Fibroblast of skin of right quadriceps (primary cell): Measurements from ENCODE around the gene SMURF1.
"Not testable (repeated sequence)": the region's sequence is repeated elsewhere in the genome, so short reads cannot be mapped to it uniquely, and the experiment has no call there.

Experiments
- DNase-seq: peaks from one replicate; pipeline ENCODE4 v3.0.0-alpha.2; 2013

Gene SMURF1

DNA sequence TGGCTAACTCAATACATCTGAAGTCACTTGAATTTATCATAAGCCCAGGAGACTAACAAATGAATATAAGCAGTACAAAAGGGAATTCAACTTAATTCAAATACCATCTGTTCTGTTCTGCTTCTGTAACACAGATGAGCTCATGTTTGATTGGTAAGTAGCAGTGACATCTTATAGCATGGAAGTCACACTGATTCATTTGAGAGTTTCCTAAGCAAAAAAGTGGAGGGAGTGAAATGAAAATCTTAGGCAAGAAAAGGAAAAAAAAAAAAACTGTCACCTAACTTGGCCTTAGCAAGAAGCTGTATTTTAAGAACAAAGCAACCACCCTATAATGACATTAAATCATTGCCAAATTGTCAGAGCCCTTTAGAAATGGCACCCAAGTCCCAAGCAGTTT, 49.5 kb downstream of the SMURF1 start:
- DNase-seq, result no peak

DNA sequence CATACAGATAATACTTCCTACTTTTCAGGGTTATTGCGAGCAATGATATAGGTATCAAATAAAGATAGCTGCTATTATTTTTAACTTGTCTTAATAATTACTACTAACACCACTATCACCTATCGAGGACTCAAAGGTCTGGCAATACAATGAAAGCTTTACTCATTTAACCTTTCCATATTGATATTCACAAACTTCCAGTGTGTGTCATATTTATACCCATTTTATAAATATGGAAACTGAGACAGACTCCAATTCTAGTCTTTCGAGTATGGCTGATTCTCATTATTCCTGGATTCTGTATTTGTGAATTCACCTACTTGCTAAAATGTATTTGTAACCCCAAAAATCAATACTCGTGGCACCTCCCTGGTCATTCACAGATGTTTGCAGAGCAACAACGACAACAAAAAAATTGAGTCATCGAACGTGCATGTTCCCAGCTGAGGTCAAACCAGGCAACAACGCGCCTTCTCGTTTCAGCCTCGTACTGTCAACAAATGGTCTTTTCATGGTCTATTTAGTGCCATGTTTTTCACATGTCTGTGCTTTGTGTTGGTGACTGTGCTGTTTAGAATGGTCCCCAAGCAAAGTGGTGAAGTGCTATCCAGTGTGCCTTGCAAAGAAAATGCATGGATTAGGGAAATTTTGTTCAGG, 51.7 kb downstream of the SMURF1 start:
- DNase-seq, result no peak

GRCh38 chr7:99090771-99091542, 53.0 kb downstream of the SMURF1 start:
- peak; percentile 73 for DNase-seq

DNA sequence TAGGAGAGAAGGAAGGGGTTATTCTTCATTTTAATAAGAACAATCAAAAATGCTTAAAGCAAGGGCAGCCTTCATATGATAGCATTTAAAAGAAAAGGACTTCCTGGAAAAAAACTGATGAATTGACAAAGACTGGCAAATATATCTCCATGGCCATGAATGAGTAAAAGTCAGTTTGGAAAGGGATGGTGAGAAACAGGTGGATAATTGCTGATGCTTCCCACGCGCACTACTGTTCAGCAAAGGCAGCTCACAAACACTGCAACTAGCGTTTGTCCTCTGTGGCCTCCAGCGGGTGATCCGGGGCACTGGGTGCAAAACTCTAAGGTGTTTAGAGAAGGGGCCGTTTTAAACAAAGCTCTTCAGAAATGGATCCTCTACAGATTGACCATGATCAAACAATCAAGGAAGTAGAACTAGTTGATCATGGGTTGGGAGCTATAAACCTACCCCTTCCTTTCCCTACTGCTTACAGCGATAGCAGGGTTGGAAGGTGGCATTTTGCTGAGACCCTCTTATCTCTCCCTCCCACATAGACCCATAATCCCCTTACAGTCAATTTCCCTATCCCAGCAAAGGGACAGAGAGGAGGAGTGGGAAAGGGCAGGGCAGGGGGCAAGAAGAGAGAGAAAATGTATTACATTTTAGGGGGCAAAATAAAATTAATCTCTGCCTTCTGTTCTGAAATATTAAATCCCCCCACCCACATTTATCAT, 53.8 kb downstream of the SMURF1 start:
- DNase-seq, result no peak

DNA sequence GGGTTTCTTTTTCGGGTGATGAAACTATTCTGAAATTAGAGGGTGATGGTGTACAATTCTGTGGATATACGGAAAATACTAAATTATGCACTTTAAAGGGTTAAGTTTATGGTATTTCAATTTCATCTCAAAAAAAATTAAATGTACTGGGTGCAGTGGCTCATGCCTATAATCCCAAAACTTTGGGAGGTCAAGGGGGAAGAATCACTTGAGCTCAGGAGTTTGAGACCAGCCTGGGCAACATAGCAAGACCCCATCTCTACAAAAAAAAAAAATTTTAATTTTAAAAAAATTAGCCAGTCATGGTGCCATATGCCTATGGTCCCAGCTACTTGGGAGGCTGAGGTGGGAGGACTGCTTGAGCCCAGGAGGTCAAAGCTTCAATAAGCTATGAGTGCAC, 57.0 kb downstream of the SMURF1 start:
- DNase-seq, result no peak

GRCh38 chr7:99086532-99086931, 57.4 kb downstream of the SMURF1 start:
- no peak for DNase-seq

DNA sequence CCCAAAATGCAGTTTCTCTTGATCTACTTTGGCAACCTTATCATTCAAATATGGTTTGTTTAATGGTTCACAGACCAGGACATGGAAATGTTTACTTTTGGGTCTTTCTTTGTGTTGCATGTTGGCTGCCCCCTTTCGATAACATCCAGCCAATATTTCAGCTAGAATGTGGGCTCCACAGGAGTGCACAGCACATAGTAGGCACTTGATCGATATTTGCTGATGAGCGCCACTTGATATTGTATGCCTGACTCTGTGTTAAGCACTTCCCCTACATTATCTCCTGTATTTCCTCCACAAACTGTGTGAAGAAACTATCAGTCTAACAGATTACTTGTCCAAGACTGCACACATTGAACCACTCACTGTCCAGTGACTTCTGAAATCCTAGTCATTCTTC, 60.2 kb downstream of the SMURF1 start:
- DNase-seq, result no peak

GRCh38 chr7:99083068-99083651, 60.7 kb downstream of the SMURF1 start:
- peak; percentile 51 for DNase-seq

DNA sequence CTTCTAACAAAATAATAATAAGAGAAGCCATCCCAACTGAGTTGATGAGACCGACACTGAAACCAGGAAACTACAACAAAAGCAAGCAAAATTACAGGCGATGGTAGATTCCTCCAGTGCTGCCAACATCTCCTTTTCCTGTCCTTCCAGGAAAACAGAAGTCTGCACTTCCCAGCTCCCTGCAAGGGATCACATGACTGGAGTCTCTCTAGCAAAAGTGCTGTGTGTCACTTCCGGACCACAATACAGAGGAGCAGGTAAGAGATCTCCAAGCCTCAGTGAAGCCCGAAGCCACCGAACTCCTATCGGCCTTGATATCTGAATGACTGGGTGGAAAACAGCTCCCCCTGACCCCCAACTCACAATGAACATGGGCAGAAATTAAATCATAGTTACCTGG, 63.2 kb downstream of the SMURF1 start:
- no peak for DNase-seq

DNA sequence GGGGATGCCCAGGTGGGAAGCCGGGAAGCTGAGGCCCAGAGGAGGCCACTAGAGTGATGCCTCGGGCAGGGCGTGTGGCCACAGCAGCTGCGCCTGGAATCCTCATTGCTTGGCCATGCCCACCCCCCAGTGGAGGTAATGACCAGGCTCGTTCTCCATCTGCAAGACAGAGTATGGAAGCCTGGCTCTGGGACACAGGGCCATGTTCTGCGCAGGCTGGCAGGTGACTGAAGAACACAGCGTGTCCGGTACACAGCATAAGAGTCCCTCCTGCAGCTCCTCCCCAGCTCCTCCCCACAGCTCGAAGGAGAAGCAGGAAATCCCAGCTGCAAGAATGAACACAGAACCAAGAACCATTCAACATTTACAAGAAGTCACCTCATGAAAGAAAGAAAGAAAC, 64.8 kb downstream of the SMURF1 start:
- DNase-seq, result no peak

DNA sequence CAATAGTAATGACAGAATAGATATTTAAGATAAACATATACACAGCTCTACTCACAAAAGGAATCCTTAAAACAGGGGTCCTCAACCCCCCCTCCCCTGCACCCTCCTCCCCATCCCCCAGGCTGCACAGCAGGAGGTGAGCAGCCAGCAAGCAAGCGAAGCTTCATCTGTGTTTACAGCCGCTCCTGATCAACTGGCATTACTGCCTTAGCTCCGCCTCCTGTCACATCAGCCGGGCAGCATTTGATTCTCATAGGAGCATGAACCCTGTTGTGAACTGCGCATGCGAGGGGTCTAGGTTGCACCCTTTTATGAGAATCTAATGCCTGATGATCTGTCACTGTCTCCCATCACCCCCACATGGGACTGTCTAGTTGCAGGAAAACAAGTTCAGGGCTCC, 65.5 kb downstream of the SMURF1 start:
- no peak for DNase-seq

- no peak for DNase-seq
Observed at GRCh38 chr7:99076615-99077014, 67.3 kb downstream of the SMURF1 start.

DNA sequence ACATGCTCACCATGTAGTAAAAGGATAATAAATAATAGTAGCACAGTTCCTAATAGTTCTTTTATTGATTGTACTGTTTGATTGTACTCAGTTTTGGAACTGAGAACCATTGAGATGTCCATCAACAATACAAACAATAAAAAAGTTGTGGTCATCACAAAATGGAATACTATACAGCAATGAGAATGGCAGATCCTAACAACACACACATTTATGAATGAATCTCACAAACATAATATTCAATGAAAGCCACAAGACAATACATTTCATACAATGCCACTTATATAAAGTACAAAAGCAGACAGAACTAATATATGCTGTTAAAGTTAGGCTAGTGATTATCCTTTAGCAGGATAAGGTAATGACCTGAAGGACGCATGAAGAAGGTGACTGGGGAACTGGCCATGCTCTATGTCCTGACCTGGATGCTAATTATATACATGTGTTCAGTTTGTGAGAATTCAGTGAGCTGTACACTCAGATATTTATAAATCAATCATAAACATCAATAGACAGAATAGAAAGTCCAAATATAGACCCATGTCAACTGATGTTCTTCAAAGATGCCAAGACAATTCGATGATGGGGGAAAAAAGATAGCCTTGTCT, 70.0 kb downstream of the SMURF1 start:
- DNase-seq, result no peak

GRCh38 chr7:99072126-99072525, 71.8 kb downstream of the SMURF1 start:
- DNase-seq, result no peak

- DNase-seq, result no peak
Observed at GRCh38 chr7:99070361-99070760, 73.5 kb downstream of the SMURF1 start.

DNA sequence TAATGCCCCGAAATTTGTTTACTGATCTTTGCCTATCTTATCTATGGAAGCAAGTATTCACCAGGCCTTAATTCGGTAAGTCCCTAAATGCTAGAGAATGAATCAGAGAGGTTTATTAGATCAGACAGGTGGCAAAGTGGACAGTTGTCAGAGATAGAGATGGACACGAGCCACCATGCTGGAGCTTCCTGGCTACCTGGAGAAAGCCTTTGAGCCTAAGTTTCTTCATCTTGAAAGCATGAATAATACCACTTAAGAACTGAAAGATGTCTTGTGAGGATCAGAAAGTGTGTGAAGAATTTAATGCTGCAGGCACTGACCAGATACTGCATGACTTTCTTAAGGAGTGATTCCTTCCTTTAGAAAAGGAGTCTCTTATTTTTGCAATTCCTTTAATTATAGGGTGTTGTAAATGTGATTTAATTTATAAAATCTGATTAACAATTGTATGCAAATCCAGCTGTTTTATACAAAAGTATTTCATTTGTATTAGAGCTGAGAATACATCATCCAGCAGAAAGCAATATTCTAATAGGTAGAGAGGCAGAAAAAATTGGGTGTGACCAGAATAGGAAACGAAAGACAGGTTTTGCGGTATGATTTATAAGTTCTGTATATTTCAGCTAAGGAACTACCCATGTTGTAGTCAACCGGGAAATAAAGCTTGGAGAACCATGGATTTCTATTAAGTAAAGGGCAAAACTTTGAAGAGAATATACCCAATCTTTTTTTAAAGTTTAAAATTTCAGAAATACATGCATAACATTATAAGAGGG, 82.7 kb downstream of the SMURF1 start:
- DNase-seq, result no peak

GRCh38 chr7:99054781-99055180, 89.1 kb downstream of the SMURF1 start:
- no peak for DNase-seq

- no peak for DNase-seq
Observed at GRCh38 chr7:99050971-99051370, 92.9 kb downstream of the SMURF1 start.

GRCh38 chr7:99047526-99048077, 96.3 kb downstream of the SMURF1 start:
- DNase-seq, result no peak

- no peak for DNase-seq
Observed at GRCh38 chr7:99046722-99047121, 97.2 kb downstream of the SMURF1 start.

- DNase-seq, result not testable (repeated sequence)
Observed at GRCh38 chr7:99046262-99046661, 97.6 kb downstream of the SMURF1 start.

GRCh38 chr7:99044858-99045257, 99.0 kb downstream of the SMURF1 start:
- not testable (repeated sequence) for DNase-seq
